Mucosa of rectum (tissue), 2 donors: Measurements from ENCODE around the gene PDLIM5.

Experiments used
- H3K27ac ChIP-seq, 2 donors: one replicate each; pipeline ENCODE4 v1.7.0; 2013; ENCODE audit warnings: inconsistent platforms in 2 of 2, low read depth in 2 of 2, low read length in 2 of 2
- H3K27me3 ChIP-seq, 2 donors: one replicate each; pipeline ENCODE4 v1.7.0; 2013; ENCODE audit warnings: low read length in 2 of 2; ENCODE audit not compliant: control insufficient read depth in 2 of 2, insufficient read depth in 2 of 2
- H3K36me3 ChIP-seq, 2 donors: one replicate each; pipeline ENCODE4 v1.7.0; 2013; ENCODE audit warnings: low read length in 2 of 2; ENCODE audit not compliant: control insufficient read depth in 2 of 2, insufficient read depth in 2 of 2
- H3K4me1 ChIP-seq, 2 donors: one replicate each; pipeline ENCODE4 v1.7.0; 2013; ENCODE audit warnings: low read length in 2 of 2, mild to moderate bottlenecking in 1 of 2; ENCODE audit not compliant: control insufficient read depth in 2 of 2, insufficient read depth in 2 of 2
- H3K4me3 ChIP-seq, 2 donors: one replicate each; pipeline ENCODE4 v1.7.0; 2013; ENCODE audit warnings: low read length in 2 of 2
- H3K9ac ChIP-seq, 2 donors: one replicate each; pipeline ENCODE4 v1.7.0; 2013; ENCODE audit warnings: low read length in 2 of 2, low read depth in 1 of 2, mild to moderate bottlenecking in 1 of 2
- H3K9me3 ChIP-seq, 2 donors: one replicate each; pipeline ENCODE4 v1.7.0; 2013; ENCODE audit warnings: low read length in 2 of 2; ENCODE audit not compliant: control insufficient read depth in 2 of 2
- donor health status: healthy.
- donor health status: Normal muscosa, but diverticular disease.

Gene PDLIM5

DNA sequence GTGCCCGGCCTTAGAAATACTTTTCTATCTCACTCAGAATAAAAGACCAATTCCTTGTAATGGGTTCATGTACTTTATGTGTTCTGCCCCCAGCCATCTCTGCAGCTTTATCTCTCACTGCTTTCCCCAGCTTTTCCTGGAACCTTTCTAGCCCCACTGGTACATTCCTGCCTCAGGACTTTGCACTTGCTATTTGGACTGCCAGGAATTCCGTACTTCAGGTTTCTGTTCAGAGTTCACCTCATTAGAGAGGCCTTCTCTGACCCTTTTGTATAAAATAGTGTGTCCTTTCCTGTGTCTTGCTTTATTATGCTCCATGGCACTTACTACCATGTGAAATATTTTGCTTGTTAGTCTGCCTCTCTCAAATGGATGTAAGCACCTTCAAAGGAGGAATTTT lies 112.5 kb downstream of the PDLIM5 start:
- H3K4me1 ChIP-seq = no peaks in the 10 kb centered on the region
- no peak overlapping the region for H3K4me3 ChIP-seq
- H3K27ac ChIP-seq = no peak overlapping the region
- no peaks in the 10 kb centered on the region for H3K27me3 ChIP-seq
- no peaks in the 10 kb centered on the region for H3K9me3 ChIP-seq
- no peaks in the 10 kb centered on the region for H3K36me3 ChIP-seq
- no peak overlapping the region for H3K9ac ChIP-seq

DNA sequence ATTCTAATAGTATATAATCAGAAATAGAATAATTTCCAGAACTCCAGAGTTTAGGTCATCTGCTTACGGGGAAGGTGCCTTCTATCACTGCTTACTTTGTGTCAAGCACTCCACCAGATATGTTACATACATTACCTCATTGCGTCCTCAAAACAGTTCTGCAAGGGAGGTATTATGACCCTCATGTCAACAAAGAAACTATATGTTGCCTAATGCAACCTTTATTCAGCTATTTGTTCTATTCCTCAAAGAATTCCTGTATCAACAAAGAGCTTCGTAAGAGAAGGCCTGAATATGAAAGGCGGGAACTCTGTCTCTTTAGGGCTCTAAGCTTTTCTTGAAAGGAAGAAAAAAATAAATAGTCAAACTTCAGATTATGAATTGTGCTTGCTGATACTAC lies 114.7 kb downstream of the PDLIM5 start:
- Histone ChIP-seq H3K27me3 (no peaks in the 10 kb centered on the region), H3K9ac (no peak overlapping the region), H3K27ac (no peak overlapping the region), H3K9me3 (no peaks in the 10 kb centered on the region), H3K4me3 (no peak overlapping the region), H3K4me1 (no peaks in the 10 kb centered on the region), H3K36me3 (no peaks in the 10 kb centered on the region)

DNA sequence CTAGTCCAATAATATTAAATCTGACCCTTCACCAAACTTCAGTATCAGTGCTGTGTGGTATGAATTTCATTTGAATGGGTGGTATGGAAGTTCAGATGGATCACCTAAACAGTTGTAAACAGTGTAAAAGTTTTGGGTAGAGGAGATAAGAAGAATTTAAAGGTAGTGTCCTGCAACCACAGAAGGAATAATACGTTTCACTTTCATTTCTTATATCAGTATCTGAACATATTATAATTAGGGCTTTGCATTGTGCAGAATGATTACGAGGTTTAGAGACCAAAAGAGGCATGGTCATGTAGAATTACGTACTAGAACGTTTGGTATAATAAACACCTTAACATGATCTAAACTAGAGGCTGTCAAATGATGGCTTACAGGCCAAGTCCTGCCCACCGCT lies 116.1 kb downstream of the PDLIM5 start:
- Histone ChIP-seq H3K9ac (no peak overlapping the region), H3K27ac (no peak overlapping the region), H3K4me3 (peak overlapping the region in 1 of 2 donors; percentile 29), H3K36me3 (no peaks in the 10 kb centered on the region), H3K9me3 (no peaks in the 10 kb centered on the region), H3K4me1 (no peaks in the 10 kb centered on the region), H3K27me3 (no peaks in the 10 kb centered on the region)

DNA sequence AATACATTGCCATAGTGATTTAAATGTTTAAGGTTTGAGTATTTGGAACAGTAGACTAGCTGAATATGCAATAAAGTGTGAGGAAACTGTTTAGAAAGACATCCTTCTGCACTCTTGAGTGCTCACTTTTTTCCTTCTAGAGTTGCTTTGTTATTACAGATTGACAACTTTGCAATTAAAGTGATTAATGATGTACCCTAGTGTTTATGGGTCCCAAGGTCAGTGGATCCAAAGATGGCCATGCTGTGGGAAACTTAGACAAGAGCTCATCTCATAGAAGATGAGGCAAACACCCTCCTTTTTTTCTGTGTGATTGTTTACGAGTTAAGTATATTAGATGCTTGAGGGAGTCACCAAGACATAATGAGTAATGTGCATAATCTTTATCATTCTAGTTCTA lies 118.8 kb downstream of the PDLIM5 start:
- H3K27ac ChIP-seq = no peak overlapping the region
- H3K36me3 ChIP-seq = peaks cover 1 to 6% of the 10 kb centered on the region in 2 donors
- H3K4me3 ChIP-seq = no peak overlapping the region
- no peaks in the 10 kb centered on the region for H3K27me3 ChIP-seq
- no peaks in the 10 kb centered on the region for H3K4me1 ChIP-seq
- no peaks in the 10 kb centered on the region for H3K9me3 ChIP-seq
- no peak overlapping the region for H3K9ac ChIP-seq

DNA sequence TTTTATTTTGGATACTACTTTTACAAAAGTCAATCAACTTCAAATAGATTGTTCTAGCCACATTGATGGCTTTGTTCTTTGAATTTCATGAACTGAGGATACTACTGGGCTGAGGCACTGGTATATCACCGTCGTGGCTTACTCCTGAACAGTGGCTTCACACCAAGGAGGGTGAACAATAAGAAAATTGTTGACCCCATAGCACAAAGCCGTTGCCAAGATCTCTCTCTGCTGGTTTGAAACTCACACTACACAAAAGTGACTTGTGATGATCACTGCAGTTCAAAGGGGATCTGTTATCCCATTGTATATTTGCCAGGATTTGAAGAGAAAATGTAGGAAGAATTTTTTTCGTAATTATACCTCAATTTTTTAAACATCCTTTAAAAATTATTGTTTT lies 119.6 kb downstream of the PDLIM5 start:
- Histone ChIP-seq H3K27me3 (no peaks in the 10 kb centered on the region), H3K4me3 (no peak overlapping the region), H3K36me3 (peaks cover 5 to 11% of the 10 kb centered on the region in 2 donors), H3K9ac (no peak overlapping the region), H3K9me3 (no peaks in the 10 kb centered on the region), H3K27ac (no peak overlapping the region), H3K4me1 (no peaks in the 10 kb centered on the region)

DNA sequence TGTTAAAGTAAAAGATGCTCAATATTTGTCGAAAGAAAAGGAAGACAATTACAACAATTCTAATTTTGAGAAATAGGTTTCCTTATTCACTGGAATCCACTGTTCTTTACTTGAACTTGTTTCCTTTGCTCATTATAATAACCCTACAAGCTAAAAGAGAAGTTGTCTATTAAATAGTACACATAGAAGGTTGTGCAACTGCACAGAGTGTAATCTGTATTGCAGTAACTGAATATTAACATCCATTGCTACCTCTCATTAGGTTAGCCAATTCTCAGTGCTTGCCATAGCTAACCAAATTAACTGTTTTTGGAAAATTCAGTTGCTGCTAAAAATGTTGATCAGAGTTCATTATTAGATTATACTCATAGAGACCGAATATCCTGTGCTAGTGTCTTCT lies 120.0 kb downstream of the PDLIM5 start:
- H3K9ac ChIP-seq = no peak overlapping the region
- no peaks in the 10 kb centered on the region for H3K4me1 ChIP-seq
- no peaks in the 10 kb centered on the region for H3K9me3 ChIP-seq
- peaks cover 5 to 12% of the 10 kb centered on the region in 2 donors for H3K36me3 ChIP-seq
- no peaks in the 10 kb centered on the region for H3K27me3 ChIP-seq
- no peak overlapping the region for H3K27ac ChIP-seq
- H3K4me3 ChIP-seq = no peak overlapping the region

DNA sequence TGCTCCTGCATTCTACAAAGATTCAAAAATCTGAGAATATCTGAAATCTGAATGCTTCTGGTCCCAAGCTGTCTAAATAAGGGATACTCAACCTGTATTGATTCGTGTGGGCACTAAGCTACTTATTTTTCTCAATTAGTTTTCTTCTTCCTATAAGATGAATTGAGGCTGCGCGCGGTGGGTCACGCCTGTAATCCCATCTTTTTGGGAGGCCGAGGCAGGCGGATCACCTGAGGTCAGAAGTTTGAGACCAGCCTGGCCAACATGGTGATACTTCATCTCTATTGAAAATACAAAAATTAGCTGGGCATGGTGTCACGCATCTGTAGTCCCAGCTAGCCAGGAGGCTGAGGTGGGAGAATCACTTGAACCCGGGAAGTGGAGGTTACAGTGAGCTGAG lies 122.3 kb downstream of the PDLIM5 start:
- H3K36me3 ChIP-seq = peaks cover 5 to 12% of the 10 kb centered on the region in 2 donors

DNA sequence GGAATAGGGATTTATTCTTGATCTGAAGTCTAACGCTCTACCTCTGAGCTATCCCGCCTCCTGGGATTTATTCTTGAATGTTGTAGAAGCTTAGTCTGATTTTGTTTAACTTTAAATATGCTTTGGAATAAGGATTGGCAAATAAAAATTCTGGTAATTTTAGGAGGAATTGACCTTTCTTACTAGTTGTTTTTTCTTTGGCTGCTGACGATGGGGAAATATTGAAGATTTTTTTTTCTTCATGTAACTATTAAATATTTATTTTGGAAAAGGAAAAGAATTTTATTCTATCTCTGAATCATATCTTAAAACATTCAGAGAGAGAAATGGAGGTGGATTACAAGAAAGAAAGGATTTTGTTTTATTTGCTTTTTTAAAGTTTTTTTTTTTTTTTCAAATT lies 122.9 kb downstream of the PDLIM5 start:
- H3K4me1 ChIP-seq = no peaks in the 10 kb centered on the region

More for the DNA sequence above, 122.3 kb downstream of the PDLIM5 start:
- Histone ChIP-seq H3K9ac (no peak overlapping the region), H3K4me3 (no peak overlapping the region), H3K4me1 (no peaks in the 10 kb centered on the region), H3K27ac (no peak overlapping the region), H3K9me3 (no peaks in the 10 kb centered on the region), H3K27me3 (no peaks in the 10 kb centered on the region)

DNA sequence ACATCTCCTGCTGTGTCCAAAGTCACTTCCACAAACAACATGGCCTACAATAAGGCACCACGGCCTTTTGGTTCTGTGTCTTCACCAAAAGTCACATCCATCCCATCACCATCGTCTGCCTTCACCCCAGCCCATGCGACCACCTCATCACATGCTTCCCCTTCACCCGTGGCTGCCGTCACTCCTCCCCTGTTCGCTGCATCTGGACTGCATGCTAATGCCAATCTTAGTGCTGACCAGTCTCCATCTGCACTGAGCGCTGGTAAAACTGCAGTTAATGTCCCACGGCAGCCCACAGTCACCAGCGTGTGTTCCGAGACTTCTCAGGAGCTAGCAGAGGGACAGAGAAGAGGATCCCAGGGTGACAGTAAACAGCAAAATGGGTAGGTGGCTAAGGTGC lies 123.9 kb downstream of the PDLIM5 start:
- no peaks in the 10 kb centered on the region for H3K27me3 ChIP-seq
- no peaks in the 10 kb centered on the region for H3K4me1 ChIP-seq
- no peak overlapping the region for H3K27ac ChIP-seq
- no peaks in the 10 kb centered on the region for H3K9me3 ChIP-seq
- peaks cover 5 to 12% of the 10 kb centered on the region in 2 donors for H3K36me3 ChIP-seq
- no peak overlapping the region for H3K4me3 ChIP-seq
- H3K9ac ChIP-seq = no peak overlapping the region

More for the DNA sequence above, 122.9 kb downstream of the PDLIM5 start:
- no peak overlapping the region for H3K9ac ChIP-seq
- H3K27me3 ChIP-seq = no peaks in the 10 kb centered on the region
- no peak overlapping the region for H3K4me3 ChIP-seq
- H3K36me3 ChIP-seq = peaks cover 5 to 12% of the 10 kb centered on the region in 2 donors
- H3K27ac ChIP-seq = no peak overlapping the region
- no peaks in the 10 kb centered on the region for H3K9me3 ChIP-seq

DNA sequence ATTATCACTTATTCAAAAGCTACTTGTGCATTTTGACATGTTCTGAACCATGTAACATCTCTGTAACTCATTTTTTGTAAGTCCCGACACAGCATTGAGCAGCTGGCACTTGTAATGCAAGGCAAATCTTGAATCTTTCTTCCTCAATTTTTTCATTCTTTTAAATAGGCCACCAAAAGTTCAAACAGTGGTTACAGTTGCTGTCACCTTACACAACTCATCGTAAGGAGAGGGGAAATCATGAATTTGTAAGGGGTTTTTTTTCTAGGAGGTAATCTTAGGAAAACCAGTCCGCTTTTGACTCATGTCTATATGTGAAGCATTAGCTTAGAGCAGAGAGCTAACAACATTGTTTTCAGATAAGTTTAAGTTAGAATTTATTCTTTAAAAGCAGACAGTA lies 124.5 kb downstream of the PDLIM5 start:
- Histone ChIP-seq H3K9me3 (no peaks in the 10 kb centered on the region), H3K36me3 (peaks cover 5 to 12% of the 10 kb centered on the region in 2 donors), H3K4me1 (no peaks in the 10 kb centered on the region), H3K4me3 (no peak overlapping the region), H3K9ac (no peak overlapping the region), H3K27me3 (no peaks in the 10 kb centered on the region), H3K27ac (no peak overlapping the region)

DNA sequence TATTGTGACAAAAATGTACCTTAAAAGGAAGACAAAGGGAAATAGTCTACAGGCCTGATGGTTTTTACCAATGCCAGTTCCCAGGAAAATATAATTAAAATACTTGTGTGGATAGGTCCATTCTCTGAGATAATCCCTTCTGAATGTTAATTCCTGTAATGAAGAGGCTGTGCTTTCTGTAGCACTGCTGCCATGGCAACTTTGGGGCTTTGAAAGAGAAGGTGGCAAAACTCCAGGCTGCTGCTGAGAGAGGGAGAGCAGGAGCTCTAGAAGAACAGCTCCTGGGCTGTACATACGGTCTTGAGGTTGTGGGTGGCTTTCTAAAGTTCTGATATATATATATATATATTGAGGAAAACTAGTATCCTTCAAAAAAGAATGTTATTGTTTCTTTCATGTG lies 125.4 kb downstream of the PDLIM5 start:
- H3K9me3 ChIP-seq = no peaks in the 10 kb centered on the region
- no peaks in the 10 kb centered on the region for H3K27me3 ChIP-seq
- no peak overlapping the region for H3K4me3 ChIP-seq
- H3K4me1 ChIP-seq = no peaks in the 10 kb centered on the region
- H3K36me3 ChIP-seq = peaks cover 5 to 12% of the 10 kb centered on the region in 2 donors
- no peak overlapping the region for H3K27ac ChIP-seq
- H3K9ac ChIP-seq = no peak overlapping the region
